Inflammatory macrophage (primary cell): Measurements from ENCODE around the gene BIRC7.

Experiments used
- DNase-seq, 2 donors: peaks; one replicate each; pipeline ENCODE4 v3.0.0-alpha.2; 2020 to 2022
- total RNA-seq, 18 experiments: gene quantifications; one replicate each; lab custom pipeline; 2026; ENCODE audit warnings: mixed read lengths in 6 of 18, inconsistent platforms in 2 of 18; lab: John Stamatoyannopoulos, UW

BIRC7 gene, protein sequence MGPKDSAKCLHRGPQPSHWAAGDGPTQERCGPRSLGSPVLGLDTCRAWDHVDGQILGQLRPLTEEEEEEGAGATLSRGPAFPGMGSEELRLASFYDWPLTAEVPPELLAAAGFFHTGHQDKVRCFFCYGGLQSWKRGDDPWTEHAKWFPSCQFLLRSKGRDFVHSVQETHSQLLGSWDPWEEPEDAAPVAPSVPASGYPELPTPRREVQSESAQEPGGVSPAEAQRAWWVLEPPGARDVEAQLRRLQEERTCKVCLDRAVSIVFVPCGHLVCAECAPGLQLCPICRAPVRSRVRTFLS
- 0 to 12.3 (median 0.31) reads per million in 18 experiments for total RNA-seq

DNA sequence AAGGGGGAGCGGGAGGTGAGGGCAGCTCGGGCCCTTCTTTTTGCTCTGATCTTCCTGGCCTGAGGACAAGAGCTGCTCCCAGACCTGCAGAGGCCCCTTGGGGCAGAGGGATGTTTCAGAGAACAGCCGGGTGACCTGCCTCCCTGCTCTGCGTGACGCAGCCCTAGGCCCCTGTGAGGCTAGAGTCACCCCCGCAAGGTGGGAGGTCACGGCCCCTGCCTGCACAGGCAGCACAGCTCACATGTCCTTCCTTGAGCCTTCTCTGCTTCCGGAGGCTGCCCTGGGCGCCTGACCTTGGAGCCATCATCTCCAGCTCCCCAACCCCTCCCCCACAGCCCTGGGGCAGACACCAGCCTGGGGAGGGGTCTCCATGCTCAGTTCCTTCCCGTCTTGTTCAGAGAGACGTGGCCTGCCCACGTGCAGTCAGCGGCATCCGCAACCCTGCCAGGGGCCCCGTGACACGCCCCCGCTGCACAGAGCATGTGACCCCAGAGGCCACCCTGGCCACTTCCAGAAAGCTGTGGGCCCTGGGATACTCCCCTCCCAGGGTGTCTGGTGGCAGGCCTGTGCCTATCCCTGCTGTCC, at the start of gene BIRC7:
Gene BIRC7, plus strand, starts transcription at position 507 of the 585 bp plus-strand sequence. CDS start 192 bp downstream, outside the sequence.
- peak; percentile 17 to 69 for DNase-seq

DNA sequence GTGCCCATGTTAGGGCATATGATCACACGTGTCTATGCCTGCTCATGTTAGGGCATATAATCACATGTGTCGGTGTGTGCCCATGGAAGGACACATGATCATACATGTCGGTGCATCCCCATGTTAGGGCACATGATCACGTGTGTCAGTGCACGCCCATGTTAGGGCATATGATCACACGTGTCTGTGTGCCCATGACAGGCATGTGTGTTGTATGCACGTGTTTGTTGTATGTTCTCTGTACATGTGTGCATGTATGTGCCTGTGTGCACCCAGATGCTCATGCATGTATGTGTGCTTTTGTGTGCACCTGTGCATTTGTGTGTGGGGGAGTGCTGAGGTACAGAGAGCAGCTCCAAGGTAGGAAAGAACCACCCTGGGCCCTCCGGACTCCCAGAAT, 49.6 kb upstream of the BIRC7 start:
- DNase-seq: no peak

DNA sequence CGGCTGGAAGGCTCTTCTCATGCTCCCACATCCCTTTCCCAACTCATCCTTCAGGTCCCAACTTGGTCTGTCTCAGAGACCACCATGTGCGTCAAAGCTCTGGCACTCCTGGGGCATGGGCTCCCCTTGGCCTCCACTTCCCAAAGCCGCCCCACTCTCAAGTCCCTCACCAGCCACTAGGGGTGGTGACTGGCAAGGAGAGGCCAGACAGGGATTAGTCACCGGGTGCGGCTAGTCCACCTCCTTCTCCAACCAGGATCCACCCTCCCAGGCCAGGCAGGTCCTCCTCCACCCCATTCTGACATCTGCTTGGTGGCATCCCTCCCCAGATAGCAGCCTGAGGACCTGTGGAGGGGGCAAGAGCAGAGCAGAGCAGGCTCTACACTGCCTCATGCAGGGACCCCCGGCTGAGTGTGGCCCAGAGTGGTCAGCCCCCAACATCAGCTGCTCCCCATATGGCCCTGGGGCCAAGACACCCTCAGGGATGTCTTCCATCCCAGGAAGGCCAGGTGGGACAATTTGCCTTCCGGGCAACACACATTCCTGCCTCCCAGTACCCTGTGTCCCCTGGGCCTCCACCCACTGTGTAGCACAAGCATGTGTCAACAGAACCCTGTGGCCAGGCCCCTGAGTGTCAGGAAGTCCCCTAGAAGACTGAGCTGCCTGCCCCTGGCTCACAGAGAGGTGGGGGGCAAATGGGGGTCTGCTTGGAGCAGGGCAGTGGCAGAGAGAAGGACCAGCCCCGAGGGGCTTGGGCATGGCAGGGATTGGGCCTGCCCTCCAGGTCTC, 49.0 kb upstream of the BIRC7 start:
- no peak for DNase-seq

DNA sequence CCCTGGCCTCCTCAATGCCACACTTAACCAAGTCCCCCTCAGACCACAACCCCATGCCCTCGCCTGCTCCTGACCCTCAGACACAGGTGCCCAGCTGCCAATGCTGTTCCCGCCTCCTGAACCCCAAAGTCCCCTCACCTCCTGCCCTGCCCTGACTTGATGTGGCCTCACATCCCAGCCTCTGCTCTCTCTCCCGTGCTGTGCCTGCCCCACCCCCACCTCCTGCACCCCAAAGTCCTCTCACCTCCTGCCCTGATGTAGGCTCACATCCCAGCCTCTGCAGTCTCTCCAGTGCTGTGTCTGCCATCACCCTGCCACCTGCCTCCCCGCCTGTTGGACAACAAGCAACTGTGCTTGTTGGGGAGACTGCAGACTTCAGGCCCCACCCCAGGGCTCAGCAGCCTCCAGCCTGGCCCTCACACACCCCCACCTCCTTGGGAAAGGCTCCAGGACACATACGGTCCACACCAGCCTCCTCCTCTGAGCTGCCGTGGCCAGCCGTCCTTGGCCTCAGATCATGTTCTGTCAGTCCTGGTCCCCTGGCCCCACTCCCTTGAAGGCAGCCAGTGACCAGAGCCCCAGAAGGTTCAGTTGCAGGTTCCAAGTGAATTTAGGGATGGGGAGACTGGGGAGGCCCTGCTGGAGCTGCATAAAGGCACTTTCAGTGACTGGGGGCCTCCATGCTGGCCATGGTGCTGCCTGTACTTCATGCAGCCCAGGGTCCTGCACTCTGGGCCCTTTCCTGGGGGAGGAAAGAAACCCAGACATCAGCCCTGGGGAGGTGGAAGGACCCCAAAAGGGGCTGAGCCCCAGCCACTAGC, 48.2 kb upstream of the BIRC7 start:
- no peak for DNase-seq

DNA sequence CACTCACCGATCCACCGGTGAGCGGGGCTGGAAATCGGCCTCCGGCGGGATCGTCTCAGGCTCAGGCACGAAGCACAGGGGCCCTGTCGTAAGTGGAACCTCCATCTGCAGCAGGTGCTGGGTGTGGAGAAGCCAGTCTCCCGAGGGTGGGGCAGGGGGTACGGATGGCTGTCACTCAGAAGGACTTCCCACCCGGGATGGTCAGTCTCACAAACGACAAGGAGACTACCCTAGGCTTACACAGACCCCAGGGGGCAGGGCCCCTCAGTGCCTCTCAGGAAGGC, 47.6 kb upstream of the BIRC7 start:
- DNase-seq: no peak

DNA sequence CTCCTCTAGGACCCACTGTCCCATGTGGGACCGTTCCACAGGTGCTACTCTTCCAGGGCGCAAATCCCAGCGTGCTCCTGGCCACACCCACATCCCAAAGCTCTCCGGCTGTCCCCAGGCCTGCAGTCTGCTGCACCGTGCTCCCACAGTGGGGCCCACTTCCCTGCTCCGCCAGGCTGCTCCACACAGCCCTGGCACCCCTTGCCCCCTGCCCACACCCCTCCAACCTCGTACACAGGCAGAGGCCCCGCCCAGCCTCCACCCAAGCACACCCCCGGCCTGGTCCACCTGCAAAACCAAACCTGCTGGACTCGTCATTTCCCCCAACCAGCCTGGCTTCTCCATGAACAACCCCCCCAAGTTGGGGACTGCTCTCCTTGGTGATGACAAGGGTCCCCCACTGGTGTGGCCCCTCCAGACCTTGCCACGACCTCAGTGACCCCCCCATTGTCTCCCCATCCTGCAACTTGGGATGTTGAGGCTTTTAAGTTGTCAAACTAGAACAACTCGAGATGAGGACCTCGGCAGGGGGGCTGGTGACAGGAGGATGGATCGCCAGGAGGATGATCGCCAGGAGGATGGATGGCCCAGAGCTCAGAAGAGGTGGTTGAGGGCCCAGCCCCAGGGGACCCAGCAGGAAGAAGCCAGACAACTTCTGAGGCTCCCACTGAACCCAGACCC, 46.9 kb upstream of the BIRC7 start:
- DNase-seq: no peak

DNA sequence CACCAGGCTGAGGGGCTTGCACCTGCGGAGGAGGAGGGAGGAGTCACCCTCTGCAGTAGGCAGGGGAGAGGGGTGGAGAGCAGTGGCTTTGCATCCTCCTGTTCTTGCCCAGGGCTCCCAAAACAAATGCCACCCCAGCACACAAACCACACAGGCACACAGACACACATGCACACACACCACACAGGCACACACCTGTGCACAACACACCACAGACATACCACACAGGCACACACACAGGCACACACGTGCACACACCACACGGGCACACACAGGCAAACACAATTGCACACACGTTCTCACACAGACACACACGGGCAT, 46.4 kb upstream of the BIRC7 start:
- DNase-seq: no peak

DNA sequence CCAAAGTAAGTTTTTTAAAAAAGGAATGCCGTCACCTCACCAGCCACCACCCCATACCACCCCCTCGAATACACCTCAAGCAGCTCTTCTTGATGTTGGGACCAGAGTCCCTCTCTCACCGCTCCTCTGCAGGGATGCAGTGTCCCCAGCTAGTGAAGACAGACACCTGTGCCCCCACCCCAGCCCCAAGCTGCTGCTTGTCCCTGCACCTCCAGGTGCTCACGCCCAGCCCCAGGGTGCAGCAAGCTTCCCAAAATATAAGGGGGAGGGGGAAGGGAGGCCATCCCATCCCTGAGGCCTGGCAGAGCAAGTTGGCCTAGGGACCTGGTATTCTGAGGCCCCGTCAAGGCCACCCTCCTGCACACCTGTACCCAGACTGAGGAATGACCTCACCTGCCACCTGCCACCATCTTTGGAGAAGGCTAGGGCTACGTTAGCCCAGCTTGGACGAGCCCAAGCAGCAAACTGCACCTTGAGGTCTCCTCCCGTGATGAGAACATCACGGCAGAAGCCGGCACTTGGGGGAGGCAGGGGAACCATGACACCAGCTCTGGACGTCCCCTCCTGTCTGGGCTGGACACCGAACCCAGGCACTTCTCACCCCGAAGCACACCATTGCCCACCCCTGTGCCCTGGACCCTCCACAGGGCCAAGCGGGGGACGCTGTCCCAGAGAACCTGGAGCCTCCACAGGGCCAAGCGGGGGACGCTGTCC, 45.7 kb upstream of the BIRC7 start:
- no peak for DNase-seq

DNA sequence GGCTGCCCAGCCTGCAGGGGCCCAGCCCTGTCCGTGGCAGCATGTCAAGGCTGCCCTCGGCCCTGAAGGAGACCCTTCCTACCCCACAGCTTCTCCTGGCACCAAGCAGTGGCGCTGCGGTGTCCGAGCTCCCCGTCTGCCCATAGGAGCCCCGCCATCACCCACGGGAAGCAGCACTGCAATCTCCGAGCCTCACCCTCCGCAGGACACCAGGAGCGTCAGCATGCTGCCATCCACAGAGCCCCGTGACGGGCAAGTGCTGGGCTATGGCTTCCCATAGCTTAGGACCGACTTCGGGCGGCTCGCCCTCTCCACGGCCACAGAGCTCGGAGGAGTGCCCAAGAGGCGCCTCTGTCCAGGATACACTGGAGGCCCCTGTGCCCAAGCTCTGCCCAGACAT, 44.9 kb upstream of the BIRC7 start:
- DNase-seq: no peak

DNA sequence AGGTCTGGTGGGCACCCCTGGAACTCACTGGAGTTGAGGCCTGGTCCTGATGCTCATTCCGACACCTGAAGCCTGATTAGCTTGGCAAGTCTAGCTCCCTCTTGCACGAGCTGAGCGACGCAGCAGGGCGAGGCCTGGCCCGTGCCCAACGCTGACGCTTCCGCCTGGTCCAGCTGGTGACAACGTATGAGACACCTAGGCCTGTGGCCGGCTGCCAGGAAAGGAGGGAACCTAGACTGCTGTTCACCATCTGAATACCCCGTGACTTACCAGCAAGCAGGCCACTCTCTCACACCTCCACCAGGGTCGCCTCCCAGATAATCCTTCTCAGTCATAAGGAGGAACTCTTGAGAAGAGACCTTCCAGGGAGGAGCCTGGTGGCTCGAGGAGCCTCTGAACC, 44.3 kb upstream of the BIRC7 start:
- no peak for DNase-seq

DNA sequence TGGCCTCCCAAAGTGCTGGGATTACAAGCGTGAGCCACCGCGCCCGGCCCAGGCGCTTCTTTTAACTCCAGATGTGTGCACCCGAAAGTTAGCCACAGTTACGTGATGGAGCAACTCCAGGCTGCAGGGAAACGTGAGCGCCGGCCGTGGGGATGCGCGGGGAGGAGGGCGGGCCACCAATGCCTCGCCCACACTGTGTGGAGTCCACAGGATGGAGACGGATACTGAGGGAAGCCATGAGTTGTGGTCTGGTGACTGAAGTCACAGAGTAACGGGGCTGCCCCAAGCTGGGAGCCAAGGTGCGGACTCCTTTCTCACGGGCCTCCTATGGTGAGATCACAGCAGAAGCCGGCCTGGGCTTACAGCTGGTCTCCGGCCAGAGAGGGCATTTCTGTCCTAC, 43.0 kb upstream of the BIRC7 start:
- no peak for DNase-seq

DNA sequence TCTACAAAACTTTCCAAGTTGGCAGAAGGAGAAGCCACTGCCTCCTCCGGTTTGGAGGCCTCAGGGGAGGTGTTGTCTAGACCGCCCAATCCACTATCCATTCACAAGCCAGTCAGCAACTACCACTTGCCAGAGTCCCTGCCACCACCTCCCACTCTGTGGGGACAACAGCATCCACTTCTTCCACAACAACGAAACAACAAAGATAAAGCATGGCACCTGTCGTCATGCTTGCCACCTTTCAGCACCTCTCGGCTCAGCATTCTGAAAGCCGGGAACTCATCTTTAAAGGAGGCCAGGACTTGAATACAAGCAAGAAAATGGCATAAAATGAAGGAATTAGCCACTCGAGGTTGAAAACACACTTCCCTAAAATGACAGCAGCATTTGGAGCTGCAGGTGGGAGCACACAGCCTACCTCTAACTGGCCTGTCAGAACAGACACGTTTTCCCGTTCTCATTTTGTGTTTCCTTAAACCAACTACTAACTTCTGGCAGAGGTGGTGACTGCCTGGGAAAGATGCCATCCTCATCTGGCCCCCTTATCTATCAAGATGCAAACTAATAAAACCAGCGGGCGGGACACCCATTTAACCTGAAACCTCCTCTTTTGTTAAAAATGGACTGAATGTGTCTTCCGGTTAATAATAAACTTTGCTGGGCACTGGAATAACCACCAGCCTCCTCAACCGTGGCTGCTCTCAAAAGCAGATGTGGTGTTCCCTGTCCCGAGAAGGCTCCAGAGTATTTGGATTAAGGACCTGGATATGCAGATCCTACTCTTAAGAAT, 41.5 kb upstream of the BIRC7 start:
- no peak for DNase-seq

DNA sequence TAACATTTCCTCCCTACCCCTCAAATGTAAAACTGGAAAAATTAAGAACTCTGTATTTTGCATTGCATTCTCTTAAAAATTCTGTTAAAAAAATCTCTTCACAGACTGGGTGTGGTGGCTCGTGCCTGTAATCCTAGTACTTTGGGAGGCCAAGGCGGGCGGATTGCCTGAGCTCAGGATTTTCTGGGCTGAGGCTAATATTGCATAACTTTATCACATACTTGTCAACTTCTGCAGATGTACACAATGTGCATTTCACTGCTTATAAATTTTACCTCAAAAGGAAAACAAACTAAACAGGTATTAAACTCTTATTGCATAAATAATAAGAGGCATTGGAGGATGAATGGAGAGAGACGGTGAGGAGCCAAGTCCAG, 40.9 kb upstream of the BIRC7 start:
- DNase-seq: no peak

DNA sequence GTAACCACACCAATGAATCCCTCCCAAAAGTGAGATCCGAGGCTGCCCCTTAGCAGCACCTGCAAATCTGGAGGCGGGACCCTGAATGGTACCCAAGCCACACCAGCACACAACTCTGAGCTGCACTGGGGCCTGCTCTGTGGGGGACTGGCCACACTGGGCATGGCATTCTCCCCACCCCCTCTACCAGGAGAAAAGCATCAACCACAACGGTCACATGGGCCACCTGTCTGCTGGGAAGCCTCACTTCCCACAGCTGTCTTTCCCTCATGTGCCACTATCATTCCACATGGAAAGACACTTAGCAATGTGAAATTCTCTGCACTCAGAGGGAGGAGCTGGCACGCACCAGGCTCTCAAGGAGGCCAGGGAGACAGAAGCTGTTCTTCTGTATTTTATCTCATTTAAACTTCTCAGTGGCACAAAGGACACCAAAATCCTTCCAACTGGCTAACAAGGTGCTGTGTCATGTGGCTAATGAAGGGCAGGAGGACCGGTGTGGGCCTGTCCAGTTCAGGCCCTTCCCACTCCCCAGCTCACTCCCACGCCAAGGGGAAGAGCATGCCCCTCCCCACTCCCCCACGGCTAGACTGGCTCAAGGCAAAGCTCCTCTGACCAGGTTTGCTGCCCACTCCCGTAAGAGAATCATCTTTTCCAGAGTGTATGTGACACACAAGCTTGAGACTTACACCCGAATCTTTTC, 38.8 kb upstream of the BIRC7 start:
- DNase-seq: no peak

DNA sequence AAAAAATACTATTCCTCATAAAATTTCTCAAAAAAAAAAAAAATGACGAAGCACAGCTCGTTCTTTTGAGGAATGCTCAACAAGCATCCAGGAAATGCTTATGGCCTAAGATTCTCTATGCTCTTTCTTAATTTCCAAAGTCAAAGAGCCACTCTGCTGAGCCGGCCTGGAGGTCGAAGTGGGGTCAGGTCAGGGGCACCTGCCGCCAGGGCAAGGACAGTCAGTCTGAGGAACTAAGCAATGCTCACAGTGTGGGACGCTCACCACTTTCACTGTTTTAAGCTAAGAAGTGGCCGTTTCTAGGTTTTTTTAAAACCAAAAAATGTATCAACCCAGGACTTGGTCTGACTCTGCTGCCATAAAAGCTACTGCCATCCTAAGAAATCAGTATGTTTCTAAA, 37.1 kb upstream of the BIRC7 start:
- no peak for DNase-seq

DNA sequence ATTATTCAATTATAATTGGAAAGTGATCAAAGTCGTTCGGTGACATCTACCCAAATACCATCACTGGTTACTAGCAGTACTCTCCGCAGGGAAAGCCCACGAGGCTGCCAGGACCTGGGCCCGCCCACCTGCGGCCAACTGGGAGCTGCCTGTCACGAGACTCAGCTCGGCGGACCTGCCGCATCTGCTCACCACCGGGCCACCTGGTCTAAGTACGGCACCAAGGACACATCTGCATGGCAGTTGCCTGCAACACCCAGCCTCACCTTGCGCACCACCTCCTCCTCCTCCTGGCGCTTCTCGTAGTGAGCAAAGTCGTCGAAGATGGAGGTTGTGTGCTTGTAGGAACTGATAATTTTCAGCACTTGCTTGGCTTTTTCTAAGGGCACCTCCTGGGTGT, 33.7 kb upstream of the BIRC7 start:
- DNase-seq: no peak

DNA sequence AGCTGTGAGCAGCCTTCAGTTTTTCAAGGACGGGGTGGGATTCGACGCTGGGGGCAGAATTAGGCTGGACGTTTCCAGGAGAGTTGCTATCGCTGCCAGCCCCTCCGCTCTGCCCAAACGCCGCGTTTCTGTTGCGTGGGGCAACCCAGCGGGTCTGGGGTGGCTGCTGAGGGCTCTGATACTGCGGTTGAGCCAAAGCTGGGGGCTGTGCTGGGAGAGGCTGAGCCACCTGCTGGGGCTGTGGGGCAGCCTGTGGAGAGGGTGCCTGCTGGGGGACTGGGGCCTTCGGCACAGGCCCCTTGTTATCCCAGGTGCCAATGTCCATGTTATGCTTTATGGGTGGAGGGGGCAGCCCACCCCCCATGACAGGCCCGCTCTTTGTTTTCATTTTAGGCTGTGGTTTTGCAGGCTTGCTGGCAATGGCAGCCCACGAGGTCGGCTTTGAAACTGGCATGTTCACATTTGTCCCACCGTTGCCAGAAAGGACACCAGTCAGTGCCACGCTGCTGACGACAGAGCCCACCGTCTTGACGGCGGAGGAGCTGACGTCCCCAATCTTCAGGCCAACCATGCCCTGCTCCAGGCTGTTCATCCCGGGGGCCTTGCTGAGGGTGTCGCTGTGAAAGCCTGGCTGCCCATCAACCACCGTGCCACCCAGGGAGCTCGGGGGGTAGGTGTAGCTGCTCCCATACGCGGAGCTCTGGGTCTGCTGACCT, 32.7 kb upstream of the BIRC7 start:
- no peak for DNase-seq

DNA sequence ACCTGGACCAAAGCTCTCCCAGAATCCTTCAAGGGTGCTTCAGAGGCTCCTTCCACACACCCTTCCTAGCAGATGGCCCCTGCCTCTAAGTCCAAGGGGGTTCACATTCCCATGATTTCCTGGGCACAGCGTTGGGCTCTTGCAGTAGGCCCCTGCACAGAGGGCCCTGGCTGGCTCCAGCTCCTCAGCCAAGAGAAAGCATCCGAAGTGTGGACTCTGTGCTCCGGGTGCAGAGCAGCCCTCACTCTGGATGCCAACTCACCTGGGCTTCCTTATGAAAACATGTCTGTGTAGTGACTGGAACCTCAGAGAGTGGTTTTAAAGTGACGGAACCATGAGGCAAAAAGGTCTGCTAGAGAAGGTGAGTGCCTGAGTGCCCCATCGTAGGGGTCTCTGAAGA, 31.3 kb upstream of the BIRC7 start:
- DNase-seq: no peak

DNA sequence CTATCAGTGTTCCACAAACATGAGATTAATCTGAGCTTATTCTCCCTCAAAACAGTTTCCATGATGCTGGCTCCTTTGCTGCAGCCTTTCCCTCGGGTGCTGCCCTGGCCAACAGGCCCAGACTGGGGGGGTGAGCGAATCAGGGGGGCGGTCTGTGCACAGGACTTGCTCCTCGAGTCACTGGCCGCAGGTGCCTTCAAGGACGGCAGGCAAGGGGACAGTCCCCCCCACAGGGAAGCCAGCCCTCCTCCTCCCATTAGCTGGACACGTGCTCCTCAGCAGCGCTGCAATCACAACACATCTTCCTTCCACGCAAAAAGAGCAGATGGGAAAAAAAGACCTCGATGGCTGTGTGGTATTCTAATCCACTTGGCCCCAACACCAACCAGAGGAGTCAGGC, 29.8 kb upstream of the BIRC7 start:
- DNase-seq: no peak

DNA sequence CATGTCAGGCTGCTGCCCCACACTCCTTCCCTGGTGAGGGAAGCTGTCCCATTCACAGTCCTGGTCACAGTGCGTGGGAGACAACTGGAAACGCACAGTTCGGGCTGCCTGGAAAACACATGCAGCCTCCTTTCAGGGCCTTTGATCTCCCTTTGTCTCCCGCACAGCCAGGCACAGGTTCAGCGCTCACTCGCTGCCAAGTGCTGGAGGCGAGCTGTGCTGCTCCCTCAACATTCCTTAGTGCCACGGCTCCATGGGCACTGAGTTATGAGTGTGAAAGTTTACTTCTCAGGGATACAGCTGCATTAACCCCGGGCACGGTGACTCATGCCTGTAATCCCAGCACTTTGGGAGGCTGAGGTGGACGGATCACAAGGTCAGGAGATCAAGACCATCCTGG, 28.8 kb upstream of the BIRC7 start:
- DNase-seq: no peak
